Right lobe of liver (tissue), 4 donors: Measurements from ENCODE around the gene SELPLG.

ENCODE experiments used
- CTCF ChIP-seq, 4 donors: fragments of 200-600 bp in 3 of 4; fragments of 450-650 bp in 1 of 4; IDR thresholded peaks; one replicate each; pipeline versions ENCODE4 v1.5.1 to v1.8.0; 2016 to 2022; ENCODE audit warnings: antibody characterized with exemption in 4 of 4, mild to moderate bottlenecking in 2 of 4
- POLR2A ChIP-seq: fragments of 450-650 bp; IDR thresholded peaks from one replicate; pipeline ENCODE4 v1.6.1; 2017; ENCODE audit warnings: antibody characterized with exemption, mild to moderate bottlenecking
- donor health status: DM: no; HTN: no; CAD: no.
- donor health status: DM: no; HTN: no; CAD: no.
- donor health status: DM: no; HTN: yes; CAD: no.

GRCh38 chr12:108586306-108586705 is 47.4 kb downstream of the SELPLG start:
- no peak for TF ChIP-seq CTCF (IDR thresholded peaks at IDR 0.05)
- no peak for TF ChIP-seq POLR2A
